ENCODE results near the gene PLCG1.

GRCh38 chr20:41142919-41143318 lies 5.6 kb downstream of the PLCG1 start:
- TF ChIP-seq POLR2A (IDR thresholded peaks at IDR 0.05) (no peak), CTCF (IDR thresholded peaks at IDR 0.05) (no peak)

All from suprapubic skin (tissue), 3 donors.